C4-2B (cell line): ENCODE measurements around the gene C14orf119.

ENCODE experiments used
- ZFX ChIP-seq: fragments of 450-650 bp; IDR thresholded peaks from 2 replicates; pipeline ENCODE4 v1.6.1; 2017
- TF ChIP-seq, protein P1 (sequence below): fragments of 450-650 bp; conservative IDR thresholded peaks from 2 replicates; pipeline ENCODE4 v1.5.1; 2017; ENCODE audit warnings: mild to moderate bottlenecking

DNA sequence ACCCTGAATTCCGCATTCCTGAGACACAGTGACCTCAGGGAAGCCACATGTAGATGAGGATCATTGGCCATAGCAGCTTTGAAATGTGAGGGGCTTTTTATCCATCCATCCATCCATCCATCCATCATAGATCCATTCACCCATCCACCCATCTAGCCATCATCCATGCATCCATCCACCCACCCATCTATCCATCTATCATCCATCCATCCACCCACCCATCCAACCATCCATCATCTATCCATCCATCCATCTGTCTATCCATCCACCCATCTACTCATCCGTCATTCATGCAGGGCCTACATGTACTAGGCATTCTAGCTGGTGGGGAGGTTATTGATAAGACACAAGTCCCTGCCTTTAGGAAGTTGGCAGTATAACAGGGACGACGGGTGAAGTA is 51.7 kb downstream of the C14orf119 start:
- TF ChIP-seq, protein P1, sequence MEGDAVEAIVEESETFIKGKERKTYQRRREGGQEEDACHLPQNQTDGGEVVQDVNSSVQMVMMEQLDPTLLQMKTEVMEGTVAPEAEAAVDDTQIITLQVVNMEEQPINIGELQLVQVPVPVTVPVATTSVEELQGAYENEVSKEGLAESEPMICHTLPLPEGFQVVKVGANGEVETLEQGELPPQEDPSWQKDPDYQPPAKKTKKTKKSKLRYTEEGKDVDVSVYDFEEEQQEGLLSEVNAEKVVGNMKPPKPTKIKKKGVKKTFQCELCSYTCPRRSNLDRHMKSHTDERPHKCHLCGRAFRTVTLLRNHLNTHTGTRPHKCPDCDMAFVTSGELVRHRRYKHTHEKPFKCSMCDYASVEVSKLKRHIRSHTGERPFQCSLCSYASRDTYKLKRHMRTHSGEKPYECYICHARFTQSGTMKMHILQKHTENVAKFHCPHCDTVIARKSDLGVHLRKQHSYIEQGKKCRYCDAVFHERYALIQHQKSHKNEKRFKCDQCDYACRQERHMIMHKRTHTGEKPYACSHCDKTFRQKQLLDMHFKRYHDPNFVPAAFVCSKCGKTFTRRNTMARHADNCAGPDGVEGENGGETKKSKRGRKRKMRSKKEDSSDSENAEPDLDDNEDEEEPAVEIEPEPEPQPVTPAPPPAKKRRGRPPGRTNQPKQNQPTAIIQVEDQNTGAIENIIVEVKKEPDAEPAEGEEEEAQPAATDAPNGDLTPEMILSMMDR = no peak
- no peak for TF ChIP-seq ZFX
